ENCODE measurements around the gene GABPB1.

- TF ChIP-seq, protein P1, sequence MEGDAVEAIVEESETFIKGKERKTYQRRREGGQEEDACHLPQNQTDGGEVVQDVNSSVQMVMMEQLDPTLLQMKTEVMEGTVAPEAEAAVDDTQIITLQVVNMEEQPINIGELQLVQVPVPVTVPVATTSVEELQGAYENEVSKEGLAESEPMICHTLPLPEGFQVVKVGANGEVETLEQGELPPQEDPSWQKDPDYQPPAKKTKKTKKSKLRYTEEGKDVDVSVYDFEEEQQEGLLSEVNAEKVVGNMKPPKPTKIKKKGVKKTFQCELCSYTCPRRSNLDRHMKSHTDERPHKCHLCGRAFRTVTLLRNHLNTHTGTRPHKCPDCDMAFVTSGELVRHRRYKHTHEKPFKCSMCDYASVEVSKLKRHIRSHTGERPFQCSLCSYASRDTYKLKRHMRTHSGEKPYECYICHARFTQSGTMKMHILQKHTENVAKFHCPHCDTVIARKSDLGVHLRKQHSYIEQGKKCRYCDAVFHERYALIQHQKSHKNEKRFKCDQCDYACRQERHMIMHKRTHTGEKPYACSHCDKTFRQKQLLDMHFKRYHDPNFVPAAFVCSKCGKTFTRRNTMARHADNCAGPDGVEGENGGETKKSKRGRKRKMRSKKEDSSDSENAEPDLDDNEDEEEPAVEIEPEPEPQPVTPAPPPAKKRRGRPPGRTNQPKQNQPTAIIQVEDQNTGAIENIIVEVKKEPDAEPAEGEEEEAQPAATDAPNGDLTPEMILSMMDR (IDR thresholded peaks at IDR 0.05) = no peak
- TF ChIP-seq POLR2A (IDR thresholded peaks at IDR 0.05) = no peak
Observed at GRCh38 chr15:50363612-50364011, 8.6 kb upstream of the GABPB1 start.
